B cell (primary cell): ENCODE data around the gene SCNN1G. TPM values are rescaled to one million over a fixed set of nuclear protein-coding genes. Genes with fewer than 3 reads are reported as not detected.

Experiments used
- ATAC-seq: fragments of 200-7000 bp; cut with Tn5 transposase; one replicate; pipeline ENCODE4 v1.10.0; 2021; ENCODE audit warnings: low read depth, mild to moderate bottlenecking, moderate number of reproducible peaks, moderate library complexity
- CTCF ChIA-PET: fragments of 350-600 bp; sonication (Branson Sonifier 250); formaldehyde crosslinking; loops from one replicate; lab custom pipeline; 2021; ENCODE audit warnings: antibody characterized with exemption, inconsistent platforms; lab: Charles Lee
- POLR2A ChIA-PET: fragments of 350-600 bp; sonication (Branson Sonifier 250); formaldehyde crosslinking; loops from one replicate; lab custom pipeline; 2021; ENCODE audit warnings: antibody characterized with exemption; lab: Charles Lee
- DNase-seq: peaks from one replicate; pipeline ENCODE4 v3.0.0; 2013
- H2AFZ ChIP-seq: 2 replicates; pipeline ENCODE4 v1.6.1; 2012; ENCODE audit warnings: mild to moderate bottlenecking, low read depth, low read length; ENCODE audit not compliant: insufficient read depth, poor library complexity, severe bottlenecking
- H3K27ac ChIP-seq, 2 donors: 1 replicate in 1 of 2; 2 replicates in 1 of 2; pipeline ENCODE4 v1.5.1; 2012 to 2013; ENCODE audit warnings: low read length in 2 of 2, mild to moderate bottlenecking in 2 of 2, moderate library complexity in 1 of 2
- H3K27me3 ChIP-seq, 4 experiments: fragments of 200-600 bp in 1 of 4; sonication (generic) in 1 of 4; replicated peaks in 1 of 4; 1 replicate in 2 of 4; 2 replicates in 2 of 4; pipeline versions ENCODE4 v1.6.1 to v1.7.0; 2013 to 2016; ENCODE audit warnings: low read length in 3 of 4, mild to moderate bottlenecking in 2 of 4, mixed read lengths in 1 of 4, moderate library complexity in 1 of 4; ENCODE audit not compliant: insufficient read depth in 4 of 4, control insufficient read depth in 3 of 4; ENCODE audit errors: control extremely low read depth in 1 of 4
- H3K36me3 ChIP-seq, 2 experiments: replicated peaks in 1 of 2; 1 replicate in 1 of 2; 2 replicates in 1 of 2; pipeline versions ENCODE4 v1.6.1 to v1.7.1; 2013; ENCODE audit warnings: low read length in 1 of 2; ENCODE audit not compliant: insufficient read depth in 2 of 2, control insufficient read depth in 1 of 2; ENCODE audit errors: control extremely low read depth in 1 of 2, extremely low read depth in 1 of 2
- H3K4me1 ChIP-seq, 2 donors: fragments of 200-600 bp in 1 of 2; sonication (generic) in 1 of 2; 1 replicate in 1 of 2; 2 replicates in 1 of 2; pipeline versions ENCODE4 v1.5.1 to v1.6.1; 2013 to 2017; ENCODE audit warnings: low read length in 2 of 2; ENCODE audit not compliant: control insufficient read depth in 2 of 2, insufficient read depth in 2 of 2
- H3K4me2 ChIP-seq: replicated peaks from 2 replicates; pipeline ENCODE3; 2012; ENCODE audit warnings: mild to moderate bottlenecking, low read depth, low read length; ENCODE audit not compliant: poor library complexity, severe bottlenecking
- H3K4me3 ChIP-seq, 5 experiments: fragments of 200-600 bp in 1 of 5; sonication (generic) in 1 of 5; 1 replicate in 3 of 5; 2 replicates in 2 of 5; pipeline versions ENCODE4 v1.5.1 to v1.7.0; 2011 to 2016; ENCODE audit warnings: low read length in 4 of 5, mild to moderate bottlenecking in 4 of 5, low read depth in 2 of 5, control low read depth in 1 of 5, moderate library complexity in 1 of 5; ENCODE audit not compliant: insufficient read depth in 1 of 5; ENCODE audit errors: control extremely low read depth in 1 of 5, extremely low read depth in 1 of 5
- H3K79me2 ChIP-seq: fragments of 200-600 bp; sonication (generic); one replicate; pipeline ENCODE4 v1.6.0; 2016; ENCODE audit warnings: low read length; ENCODE audit not compliant: control insufficient read depth, insufficient read depth
- H3K9ac ChIP-seq: fragments of 200-600 bp; sonication (generic); 2 replicates; pipeline ENCODE4 v1.6.1; 2017; ENCODE audit warnings: mild to moderate bottlenecking, low read length, moderate library complexity
- H3K9me3 ChIP-seq, 3 donors: one replicate each; pipeline versions ENCODE4 v1.6.1 to v1.7.1; 2013; ENCODE audit warnings: low read length in 2 of 3; ENCODE audit not compliant: control insufficient read depth in 2 of 3, insufficient read depth in 1 of 3; ENCODE audit errors: control extremely low read depth in 1 of 3
- H4K20me1 ChIP-seq: 2 replicates; pipeline ENCODE4 v1.6.0; 2012; ENCODE audit warnings: mild to moderate bottlenecking, low read length; ENCODE audit not compliant: insufficient read depth, control insufficient read depth, poor library complexity, severe bottlenecking
- H3K27ac Mint-ChIP-seq: one replicate; pipeline ENCODE4 v1.8.0; 2021; ENCODE audit warnings: mixed read lengths
- H3K27me3 Mint-ChIP-seq: one replicate; pipeline ENCODE4 v1.8.0; 2021; ENCODE audit warnings: mixed read lengths
- H3K4me1 Mint-ChIP-seq: one replicate; pipeline ENCODE4 v1.8.0; 2021; ENCODE audit warnings: mixed read lengths
- H3K4me3 Mint-ChIP-seq: one replicate; pipeline ENCODE4 v1.8.0; 2021; ENCODE audit warnings: mixed read lengths
- H3K9me3 Mint-ChIP-seq: one replicate; pipeline ENCODE4 v1.8.0; 2022; ENCODE audit warnings: mixed read lengths; ENCODE audit not compliant: insufficient read depth
- CTCF ChIP-seq: fragments of 200-600 bp; IDR thresholded peaks from one replicate; pipeline ENCODE4 v1.8.0; 2022; ENCODE audit warnings: antibody characterized with exemption, mild to moderate bottlenecking
- EZH2 ChIP-seq: IDR thresholded peaks from 2 replicates; pipeline ENCODE4 v1.6.1; 2012; ENCODE audit warnings: borderline replicate concordance, low read depth, mild to moderate bottlenecking, moderate library complexity, low read length; ENCODE audit not compliant: insufficient read depth, poor library complexity, severe bottlenecking
- WGBS: methylation state at CpG from one replicate; pipeline ENCODE4 v1.1.5; 2013; ENCODE audit warnings: missing lambda C conversion rate; ENCODE audit not compliant: insufficient coverage; 5-methylcytosine and 5-hydroxymethylcytosine counted together
- intact Hi-C: fragments of 100-400 bp; cut with micrococcal nuclease; formaldehyde crosslinking; loops from one replicate; pipeline ENCODE4 v1.10.0; 2022
- polyA plus RNA-seq: library from polyadenylated mRNA; depleted of rRNA; stranded (reverse); fragments of >200 nt; gene quantifications from 2 replicates; pipeline ENCODE4 v1.2.3, GENCODE V29; 2012
- total RNA-seq, 2 donors: library from RNA; stranded (reverse); fragments of 120-200 nt in 1 of 2; gene quantifications; 1 replicate in 1 of 2; 2 replicates in 1 of 2; pipeline versions ENCODE4 v1.2.3 to v1.2.4, GENCODE V29; 2013 to 2022

SCNN1G gene
- total and polyA plus RNA-seq, 2 donors (not counting 1 experiment from before 2014, with no cell fraction given), result not detected

GRCh38 chr16:23256440-23256839, 73.9 kb downstream of the SCNN1G start:
- Histone ChIP-seq H3K79me2 (no peaks in the 10 kb centered on the region), H3K27me3 (peaks cover 0 to 6% (median 0%) of the 10 kb centered on the region in 4 experiments), H3K9ac (no peak overlapping the region), H3K27ac (no peak overlapping the region), H4K20me1 (no peaks in the 10 kb centered on the region), H3K4me2 (no peak overlapping the region), H3K36me3 (no peaks in the 10 kb centered on the region), H3K9me3 (peaks cover 0 to 3% (median 0%) of the 10 kb centered on the region in 3 donors), H3K4me1 (no peaks in the 10 kb centered on the region), H2AFZ (no peak overlapping the region), H3K4me3 (no peak overlapping the region)
- ChIA-PET CTCF (no interaction called here), POLR2A (no interaction called here)
- intact Hi-C loops, result no loop called here
- no peak for TF ChIP-seq EZH2
- TF ChIP-seq CTCF, result no peak
- H3K27me3 Mint-ChIP-seq, result peaks cover 17% of the 10 kb centered on the region
- no peaks in the 10 kb centered on the region for H3K4me1 Mint-ChIP-seq
- H3K4me3 Mint-ChIP-seq, result no peak overlapping the region
- 67% methylated on average over 1 of the region's 3 CpGs for WGBS
- no peaks in the 10 kb centered on the region for H3K9me3 Mint-ChIP-seq
- DNase-seq, result no peak
- H3K27ac Mint-ChIP-seq, result no peak overlapping the region
- ATAC-seq, result no peak

GRCh38 chr16:23257682-23258081, 75.1 kb downstream of the SCNN1G start:
- ATAC-seq (no peak), DNase-seq (no peak)
- no peak for TF ChIP-seq EZH2
- no peak for TF ChIP-seq CTCF
- H3K4me3 ChIP-seq, result no peak overlapping the region
- Mint-ChIP-seq H3K9me3 (no peaks in the 10 kb centered on the region), H3K4me1 (no peaks in the 10 kb centered on the region), H3K27me3 (peaks cover 14% of the 10 kb centered on the region), H3K4me3 (no peak overlapping the region), H3K27ac (no peak overlapping the region)
- ChIA-PET CTCF (interaction anchor here (0.6 kb wide), 1 partner anchor 370 kb away, joined by 4 read pairs; no protein-coding TSS in a partner anchor), POLR2A (no interaction called here)
- no peak overlapping the region for H3K4me2 ChIP-seq
- no peak overlapping the region for H3K27ac ChIP-seq
- no peak overlapping the region for H2AFZ ChIP-seq
- H3K79me2 ChIP-seq, result no peaks in the 10 kb centered on the region
- H3K4me1 ChIP-seq, result no peaks in the 10 kb centered on the region
- no peaks in the 10 kb centered on the region for H3K36me3 ChIP-seq
- no peaks in the 10 kb centered on the region for H4K20me1 ChIP-seq
- peaks cover 0 to 6% (median 0%) of the 10 kb centered on the region in 4 experiments for H3K27me3 ChIP-seq
- H3K9me3 ChIP-seq, result peaks cover 0 to 3% (median 0%) of the 10 kb centered on the region in 3 donors
- no peak overlapping the region for H3K9ac ChIP-seq
- intact Hi-C loops, result no loop called here
- no CpG with 5 or more reads among the region's 1 CpG for WGBS
